GM19468 (cell line): ENCODE results near the gene EPHB2.
"Not testable (repeated sequence)": the region's sequence is repeated elsewhere in the genome, so short reads cannot be mapped to it uniquely, and the experiment has no call there.

Source experiments
- ATAC-seq: cut with Tn5 transposase; IDR thresholded peaks from one replicate; pipeline ENCODE4 v1.9.1; 2021; ENCODE audit warnings: mild to moderate bottlenecking, moderate library complexity, moderate number of reproducible peaks; ENCODE audit not compliant: unreplicated experiment; ENCODE audit errors: extremely low read depth

Gene EPHB2

DNA sequence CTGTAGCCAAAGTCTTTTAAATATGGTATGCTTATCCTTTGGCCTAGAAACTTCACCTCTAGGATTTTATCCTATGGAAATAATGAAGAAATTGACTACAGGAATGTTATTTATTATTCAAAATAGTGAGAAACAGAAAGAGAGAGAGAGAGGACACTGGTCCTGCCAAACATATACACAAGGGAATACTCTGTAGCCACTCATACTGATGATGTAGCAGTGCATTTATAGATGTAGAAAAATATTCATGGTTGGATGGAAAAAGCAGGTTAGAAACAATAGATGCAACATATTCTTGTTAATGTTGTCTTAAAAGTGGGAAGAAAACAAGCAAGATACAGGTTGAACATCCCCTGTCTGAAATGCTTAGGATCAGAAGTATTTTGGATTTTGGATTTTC, 22.2 kb upstream of the EPHB2 start:
- ATAC-seq = no peak

DNA sequence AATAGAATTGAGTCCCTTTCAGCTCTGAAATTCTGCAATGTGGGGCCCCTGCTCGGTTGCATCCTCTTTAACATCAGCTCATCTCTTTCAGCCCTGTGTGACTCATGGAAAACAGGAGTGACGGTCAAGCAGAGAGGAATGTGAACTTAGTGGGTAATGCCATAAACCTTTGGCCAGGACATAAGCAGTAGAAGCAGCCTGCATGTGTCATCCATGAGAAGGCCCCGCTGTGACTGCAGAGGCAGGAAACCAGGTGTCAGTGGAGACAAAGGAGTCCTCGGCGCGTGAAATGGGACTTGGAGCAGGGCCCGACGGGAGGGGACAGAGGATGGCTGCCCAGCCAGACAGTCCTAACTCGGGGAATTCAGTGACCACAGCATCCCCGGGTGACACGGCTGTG, 21.1 kb upstream of the EPHB2 start:
- no peak for ATAC-seq

DNA sequence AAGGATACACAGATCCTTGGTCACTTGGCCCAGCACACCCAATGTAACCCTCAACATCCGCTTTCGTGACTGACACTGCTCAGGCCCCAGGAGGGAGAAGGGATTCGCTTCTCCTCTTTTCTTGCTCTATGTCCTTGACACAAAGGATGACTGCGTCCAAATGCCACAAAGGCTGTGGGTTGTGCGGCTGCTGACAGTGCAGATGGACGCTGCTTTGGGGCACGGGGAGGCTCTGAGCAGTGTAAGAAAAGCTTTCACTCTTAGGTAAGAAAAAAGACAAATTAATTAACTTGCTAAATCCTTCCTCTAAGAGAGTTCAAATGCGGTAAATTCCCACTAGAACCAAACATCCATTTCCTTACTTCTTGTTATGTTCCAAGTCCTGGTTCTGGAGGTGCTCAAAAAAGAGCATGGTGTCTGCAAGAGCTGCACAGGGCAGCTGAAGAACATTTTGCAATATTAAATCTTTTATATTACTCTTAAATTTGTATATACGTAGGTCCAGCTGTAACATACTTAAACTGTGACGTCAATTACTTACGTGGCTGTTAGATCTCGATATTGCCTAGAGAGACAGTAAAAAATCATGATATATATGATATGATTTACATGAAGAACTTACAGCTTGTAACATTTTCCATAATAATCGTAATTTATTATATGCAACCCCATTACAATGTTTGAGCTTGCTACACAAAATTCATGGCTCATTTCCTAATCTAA, 19.4 kb upstream of the EPHB2 start:
- no peak for ATAC-seq

DNA sequence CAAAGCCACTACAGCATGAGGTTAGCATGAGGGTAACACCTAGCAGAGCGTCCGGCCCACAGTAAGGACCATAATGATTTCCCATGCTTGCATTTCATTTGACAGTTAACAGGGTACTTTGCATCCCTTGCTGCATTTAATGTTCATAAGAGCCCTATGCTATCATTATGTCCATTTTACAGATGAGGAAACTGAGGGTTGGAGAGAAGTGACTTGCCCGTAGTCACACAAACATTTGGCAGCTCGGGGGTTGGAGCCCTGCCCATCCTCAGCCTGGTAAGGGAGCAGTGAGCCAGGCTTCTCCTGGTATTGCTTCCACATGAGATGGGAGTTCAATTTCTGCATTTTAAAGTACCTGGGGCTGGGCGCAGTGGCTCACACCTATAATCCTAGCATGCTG, 16.5 kb upstream of the EPHB2 start:
- no peak for ATAC-seq

DNA sequence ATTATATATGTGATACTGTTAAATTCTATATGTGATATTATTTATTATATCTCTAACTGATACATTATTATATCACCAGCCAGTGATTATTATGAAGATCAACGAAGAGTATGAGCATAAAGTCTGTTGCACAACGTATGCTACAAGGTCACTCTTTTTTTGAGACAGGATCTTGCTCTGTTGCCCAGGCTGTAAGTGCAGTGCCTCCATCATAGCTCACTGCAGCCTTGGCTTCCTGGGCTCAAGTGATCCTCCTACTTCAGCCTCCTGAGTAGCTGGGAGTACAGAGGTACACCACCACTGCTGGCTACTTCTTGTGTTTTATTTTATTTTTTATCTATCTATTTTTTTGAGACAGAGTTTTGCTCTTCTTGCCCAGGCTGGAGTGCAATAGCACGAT, 14.0 kb upstream of the EPHB2 start:
- no peak for ATAC-seq

DNA sequence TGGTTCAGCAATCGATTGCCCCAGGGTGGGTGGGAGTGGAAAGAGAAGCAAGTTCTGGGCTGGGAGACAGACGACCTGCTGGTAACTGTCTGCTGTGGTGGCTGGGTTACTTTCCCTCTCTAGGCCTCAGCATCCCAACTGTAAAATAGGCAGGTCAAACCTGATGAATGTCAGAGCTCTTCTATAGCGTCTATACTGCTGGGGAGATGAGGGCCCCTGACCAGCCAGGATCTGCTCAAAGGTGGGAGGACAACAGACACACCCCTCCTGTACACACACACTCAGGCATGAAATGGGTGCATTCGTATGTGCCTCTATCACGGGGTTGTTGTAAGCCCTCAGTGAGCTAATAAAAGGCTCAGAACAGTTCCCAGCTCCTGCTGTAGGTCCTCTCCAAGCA, 12.7 kb upstream of the EPHB2 start:
- no peak for ATAC-seq

DNA sequence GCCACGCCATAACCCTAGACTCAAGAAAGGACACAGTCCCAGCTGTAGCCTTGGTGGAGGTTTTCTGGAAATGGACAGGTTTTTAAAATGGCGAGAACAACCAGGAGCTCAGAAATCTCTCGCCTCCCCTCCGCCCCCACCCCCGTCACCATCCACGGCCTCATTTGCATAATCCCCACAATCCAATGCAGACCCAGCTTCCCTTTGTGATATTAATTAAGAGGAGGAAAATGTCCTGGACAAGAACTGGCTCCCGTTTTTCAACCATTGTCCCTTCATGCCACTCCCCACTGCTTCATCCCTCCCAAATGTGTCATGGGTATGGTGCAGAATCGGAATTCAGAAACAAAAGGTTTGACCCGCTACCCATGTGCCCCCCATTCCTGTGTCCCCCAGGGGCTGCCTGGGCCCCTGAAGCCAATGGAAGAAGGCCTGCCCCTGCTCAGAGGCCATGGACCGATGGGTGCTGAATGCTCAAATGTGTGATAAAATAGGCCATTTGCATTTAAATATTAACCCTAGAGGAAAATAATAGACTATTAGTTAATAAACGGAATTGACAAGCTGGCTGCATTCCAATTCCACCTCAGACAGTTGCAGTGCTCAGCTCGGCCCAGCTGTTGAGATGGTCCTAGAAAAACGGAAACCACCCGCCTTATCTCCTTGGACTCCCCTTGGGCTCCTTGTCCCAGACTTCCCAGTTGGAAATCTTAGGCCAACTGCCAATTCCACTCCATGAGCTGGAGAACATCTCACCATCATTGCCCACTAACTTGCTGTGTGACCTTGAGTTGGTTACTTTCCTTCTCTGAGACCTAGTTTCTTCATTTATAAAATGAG, 10.7 kb upstream of the EPHB2 start:
- no peak for ATAC-seq

DNA sequence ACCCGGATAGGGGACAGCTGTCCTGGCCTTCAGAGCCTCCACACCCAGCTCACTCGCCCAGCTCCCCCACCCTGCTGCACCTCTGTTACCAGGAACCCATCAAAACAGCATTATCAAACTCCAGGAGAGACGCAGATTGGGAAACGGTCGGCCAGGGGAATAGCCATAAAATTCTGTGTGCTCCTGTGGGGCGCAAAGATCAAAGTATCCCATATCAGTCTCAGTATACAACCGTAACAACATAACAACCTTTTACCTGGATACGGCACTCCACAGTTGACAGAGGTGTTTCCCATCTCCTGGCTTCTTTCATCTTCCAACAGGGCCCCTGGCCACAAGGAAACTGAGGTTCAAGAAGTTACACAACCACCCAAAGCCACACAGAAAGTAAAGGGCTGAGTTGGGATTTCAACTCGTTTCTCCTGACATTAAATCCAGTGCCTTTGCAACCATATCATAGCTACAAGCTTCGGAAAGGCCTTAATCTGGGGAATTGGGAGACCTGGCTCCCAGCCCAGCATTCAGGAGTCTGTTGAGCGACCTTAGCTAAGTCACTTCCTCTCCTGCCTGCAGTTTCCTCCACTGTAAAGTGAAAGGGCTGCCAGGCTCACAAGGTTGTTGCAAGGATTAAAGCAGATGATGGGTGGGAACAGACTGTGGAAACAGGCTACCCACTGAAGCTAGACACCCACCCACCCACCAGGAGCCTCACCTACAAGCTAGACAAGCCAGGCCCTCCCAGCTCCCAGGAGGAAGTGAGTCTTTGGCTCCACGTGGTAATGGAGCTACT, 8.1 kb upstream of the EPHB2 start:
- ATAC-seq = no peak

DNA sequence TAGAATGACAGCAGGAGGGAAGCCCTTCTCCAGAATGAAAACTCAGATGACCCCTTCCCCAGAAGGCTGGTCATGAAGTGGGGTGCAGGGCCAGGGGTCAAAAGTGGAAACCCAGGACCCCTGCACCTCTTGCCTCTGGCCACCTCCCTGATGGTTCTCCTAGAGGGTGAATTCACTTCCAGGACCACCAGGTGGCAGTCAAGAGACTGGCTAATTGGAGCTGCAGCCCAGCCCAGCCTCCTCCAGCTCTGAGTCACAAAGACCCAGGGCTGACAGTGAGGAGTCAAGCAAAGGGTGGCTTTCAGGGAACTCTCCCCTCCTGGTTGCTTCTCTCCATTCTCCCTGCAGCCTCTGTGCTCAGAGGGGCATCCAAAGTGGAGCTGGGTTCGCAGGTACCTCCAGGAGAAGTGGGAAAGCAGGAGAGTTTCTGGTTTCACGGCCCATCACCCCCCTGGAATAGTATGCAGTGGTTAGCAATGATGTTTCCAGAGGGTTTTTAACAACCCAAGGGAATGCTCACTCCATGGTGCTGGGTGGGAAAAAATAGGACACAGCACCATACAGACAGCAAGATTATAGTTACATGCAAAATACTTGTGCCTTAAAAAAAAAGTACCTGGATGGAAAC, 6.1 kb upstream of the EPHB2 start:
- ATAC-seq = no peak

DNA sequence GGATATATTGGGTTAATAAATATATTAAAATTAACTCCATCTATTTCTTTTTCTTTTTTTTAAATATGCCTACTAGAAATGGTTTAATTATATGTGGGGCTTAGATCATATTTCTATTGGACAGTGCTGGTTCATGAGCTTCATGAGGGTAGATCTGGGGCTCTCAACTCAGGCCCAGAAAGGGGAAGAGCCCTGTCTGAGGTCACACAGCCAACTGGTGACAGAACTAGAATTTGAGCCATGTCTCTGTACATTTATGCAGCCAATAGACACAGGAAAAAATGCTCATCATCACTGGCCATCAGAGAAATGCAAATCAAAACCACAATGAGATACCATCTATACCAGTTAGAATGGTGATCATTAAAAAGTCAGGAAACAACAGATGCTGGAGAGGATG, 5.1 kb upstream of the EPHB2 start:
- ATAC-seq = no peak

DNA sequence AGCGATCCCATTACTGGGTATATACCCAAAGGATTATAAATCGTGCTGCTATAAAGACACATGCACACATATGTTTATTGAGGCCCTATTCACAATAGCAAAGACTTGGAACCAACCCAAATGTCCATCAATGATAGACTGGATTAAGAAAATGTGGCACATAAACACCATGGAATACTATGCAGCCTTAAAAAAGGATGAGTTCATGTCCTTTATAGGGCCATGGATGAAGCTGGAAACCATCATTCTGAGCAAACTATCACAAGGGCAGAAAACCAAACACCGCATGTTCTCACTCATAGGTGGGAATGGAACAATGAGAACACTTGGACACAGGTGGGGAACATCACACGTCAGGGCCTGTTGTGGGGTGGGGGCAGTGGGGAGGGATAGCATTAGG, 4.5 kb upstream of the EPHB2 start:
- not testable (repeated sequence) for ATAC-seq

DNA sequence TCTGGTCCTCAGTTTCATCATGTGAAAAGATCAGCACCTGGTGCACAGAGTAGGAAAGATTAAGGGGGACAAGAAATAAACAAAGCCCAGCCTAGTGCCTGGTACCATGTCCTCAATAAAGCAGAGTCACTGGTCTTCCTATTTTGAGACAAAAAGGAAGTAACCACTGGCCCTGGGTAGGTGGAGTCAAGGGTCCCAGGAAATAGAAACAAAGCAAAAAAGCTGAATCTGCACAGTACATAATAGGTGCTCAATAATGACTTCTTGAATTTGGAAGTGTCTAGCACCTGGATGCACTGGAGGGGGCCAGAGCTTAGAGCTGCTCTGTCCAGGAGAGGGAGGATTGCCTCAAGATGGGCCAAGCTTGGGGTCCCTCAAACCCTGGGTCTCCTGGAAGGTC, 1.9 kb upstream of the EPHB2 start:
- no peak for ATAC-seq

DNA sequence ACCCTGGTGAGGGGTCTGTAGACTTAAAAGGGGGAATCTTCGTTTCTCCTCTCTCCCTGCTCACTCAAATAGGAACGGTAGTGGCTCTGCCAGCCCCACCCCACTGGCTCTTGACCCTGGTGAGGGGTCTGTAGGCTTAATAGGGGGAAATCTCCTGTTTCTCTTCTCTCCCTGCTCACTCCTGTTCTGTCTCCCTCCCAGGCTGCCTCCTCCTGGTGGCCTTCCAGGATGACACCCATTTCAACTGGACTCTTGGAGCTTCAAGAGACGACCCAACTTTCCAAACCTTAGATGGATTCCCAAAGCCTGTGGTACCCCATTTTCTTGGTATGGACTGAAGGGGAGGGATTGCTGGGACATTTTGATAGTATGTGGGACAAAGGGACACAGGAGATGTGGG, 1.4 kb upstream of the EPHB2 start:
- ATAC-seq = no peak

DNA sequence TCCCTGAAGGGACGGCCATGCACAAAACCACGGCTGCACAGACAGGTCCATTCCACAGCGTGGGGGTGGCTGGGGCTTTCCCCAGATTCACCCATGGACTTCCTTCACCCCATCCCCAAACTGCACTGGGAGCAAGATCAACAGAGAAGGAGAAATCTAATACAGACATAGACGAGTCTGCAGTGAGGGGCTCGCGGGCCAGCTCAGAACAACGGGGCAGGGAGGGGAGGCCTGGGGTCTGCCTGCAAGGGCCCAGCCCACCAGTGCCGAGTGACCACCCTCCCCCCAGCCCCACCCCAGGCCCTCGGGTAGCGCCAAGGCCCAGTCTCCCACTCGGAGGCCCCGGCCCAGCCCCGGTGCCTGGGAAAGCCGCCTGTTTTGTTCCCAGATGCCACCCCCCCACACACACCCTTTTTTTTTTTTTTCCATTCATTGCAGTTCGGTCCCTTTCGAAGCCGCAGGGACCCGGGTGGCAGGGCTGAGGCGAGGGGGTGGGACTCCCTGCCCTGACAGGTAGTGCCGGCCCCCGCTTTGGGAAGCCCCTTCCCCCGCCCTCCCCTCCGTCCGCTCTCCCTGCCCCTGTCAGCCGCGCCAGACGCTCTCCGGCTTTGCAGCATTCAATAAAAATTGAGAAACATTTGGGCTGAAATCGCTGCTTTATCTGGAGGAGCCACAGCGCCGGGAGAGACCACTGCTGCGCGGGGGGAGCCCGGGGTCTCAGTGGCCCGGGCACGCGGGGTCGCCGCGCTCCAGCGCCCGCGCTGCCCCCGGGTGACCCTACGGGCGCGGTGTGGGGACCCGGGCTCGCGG, 543 bp upstream of the EPHB2 start:
- no peak for ATAC-seq

DNA sequence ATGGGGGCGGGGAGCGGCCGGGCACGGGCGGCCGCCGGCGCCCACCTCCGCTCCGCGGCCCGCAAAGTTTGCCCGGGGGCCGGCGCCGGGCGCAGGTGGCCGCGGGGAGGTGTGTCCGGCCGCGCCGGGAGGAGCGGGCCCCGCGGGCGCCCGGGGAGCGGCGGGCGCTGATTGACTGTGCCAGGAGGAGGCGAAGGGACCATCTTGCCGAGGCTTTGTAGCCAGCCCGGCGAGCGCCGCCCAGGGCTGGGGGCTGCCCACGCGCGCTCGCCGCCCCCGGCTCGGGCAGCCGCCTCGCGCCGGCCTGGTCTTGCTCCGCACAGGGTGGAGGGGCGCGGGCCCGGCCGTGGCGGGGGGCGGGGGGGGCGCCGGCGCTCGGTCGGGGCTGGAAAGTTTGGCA, 432 bp downstream of the EPHB2 start:
- ATAC-seq = no peak

DNA sequence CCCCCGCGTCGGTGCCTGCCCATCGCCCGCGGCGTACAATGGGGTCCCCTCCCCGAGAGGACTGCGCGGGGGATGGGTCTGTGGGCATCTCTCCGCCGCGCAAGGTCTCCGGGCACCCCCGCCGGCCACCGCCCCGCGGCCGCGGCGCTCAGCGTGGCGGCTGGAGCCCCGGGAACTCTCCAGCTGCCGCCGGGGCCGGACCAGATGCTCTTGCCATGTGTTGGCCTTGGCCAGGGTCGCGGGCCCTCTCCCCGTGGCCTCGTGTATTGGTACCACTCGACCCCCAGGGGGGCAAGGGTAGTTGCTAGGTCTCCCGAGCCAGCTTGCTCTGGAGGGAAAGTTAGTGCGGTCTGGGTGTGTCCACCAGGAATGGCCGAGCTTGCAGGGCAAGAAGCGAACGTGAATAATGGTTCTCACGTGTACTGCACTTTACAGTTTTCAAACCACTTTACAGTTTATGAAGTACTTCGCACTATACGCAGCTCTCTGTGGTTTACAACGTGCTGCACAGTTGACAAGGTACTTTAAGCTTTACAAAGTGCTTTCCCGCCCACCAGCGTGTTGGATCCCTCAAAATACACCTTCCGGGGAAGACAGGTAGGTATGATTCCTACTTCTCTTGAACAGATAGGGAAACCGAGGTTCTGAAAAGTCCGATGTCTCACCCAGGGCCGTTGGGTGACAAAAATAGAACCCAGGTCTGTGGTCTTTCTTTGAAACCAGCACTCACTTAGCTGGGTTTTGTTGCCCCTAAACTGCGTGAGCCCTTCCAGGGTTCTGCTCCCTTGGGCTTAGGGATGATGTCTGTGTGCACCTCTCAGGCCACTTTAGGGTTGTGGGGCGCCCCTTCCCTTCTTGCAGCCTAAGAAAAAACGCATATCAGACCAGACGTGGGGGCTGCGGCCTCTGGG, 1.2 kb downstream of the EPHB2 start:
- ATAC-seq = no peak

DNA sequence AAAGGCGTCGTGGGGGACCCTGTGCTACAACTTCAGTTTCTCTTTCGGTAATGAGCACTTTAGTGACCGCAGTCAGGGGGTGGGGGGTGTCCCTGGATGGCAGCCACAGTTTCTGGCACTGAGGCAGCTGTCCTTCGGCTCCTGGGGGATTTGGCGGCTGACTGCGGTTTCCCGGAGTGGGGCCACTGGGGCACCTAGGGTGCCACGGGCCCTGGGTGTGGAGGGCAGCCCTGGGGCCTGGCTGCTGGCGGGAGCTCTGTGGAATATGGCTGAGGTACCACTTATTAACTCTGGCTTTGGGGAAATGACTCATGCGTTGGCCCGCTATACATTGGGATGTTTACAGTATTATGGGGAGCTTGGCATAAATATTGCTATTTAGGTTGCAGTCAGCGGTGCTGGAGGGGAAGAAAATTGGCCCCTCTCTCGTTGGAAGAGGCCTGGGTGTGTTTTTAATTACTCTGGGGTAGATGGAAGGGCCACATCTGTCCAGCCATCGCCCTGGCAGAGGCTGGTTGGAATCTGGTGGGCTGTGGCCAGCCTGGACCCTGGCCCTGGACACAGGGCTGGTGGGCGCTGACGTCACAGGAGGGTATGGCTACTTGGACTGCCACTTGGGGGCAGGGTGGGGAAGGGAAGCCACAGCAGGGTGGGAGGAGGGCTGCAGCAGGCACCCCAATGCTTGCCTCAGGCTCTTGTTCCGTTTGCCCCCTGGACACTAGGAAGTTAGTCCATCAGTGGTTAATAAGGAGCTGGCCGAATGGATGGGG, 2.0 kb downstream of the EPHB2 start:
- no peak for ATAC-seq

DNA sequence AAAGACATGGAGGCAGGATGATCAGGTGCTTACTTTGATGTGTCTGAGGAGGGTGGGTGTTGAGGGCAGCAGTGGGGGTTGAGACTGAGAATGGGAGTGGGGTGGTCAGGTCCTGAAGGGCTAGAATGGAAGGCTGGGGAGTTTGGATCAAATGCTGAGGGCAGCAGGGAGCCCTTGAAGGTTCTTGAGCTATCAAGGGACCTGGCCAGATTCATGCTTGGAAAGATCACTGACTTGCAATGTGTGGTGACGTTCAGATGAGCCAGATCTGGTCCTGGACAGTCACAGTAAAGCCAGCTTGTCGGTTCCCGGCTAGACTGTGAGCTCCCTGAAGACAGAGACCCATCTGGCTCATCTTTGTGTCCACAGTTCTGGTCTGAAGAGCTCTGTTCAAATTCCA, 3.8 kb downstream of the EPHB2 start:
- ATAC-seq = no peak
